H1 (cell line): ENCODE results near the gene PRLH.

Experiments
- CHD2 ChIP-seq: IDR thresholded peaks from 2 replicates; pipeline ENCODE4 v1.6.1; 2012; ENCODE audit warnings: low read length, improper control_type of control experiment
- CTCF ChIP-seq, 3 experiments: IDR thresholded peaks; 1 replicate in 2 of 3; 2 replicates in 1 of 3; pipeline versions ENCODE4 v1.5.1 to v1.6.1; 2011; ENCODE audit warnings: low read length in 3 of 3, mild to moderate bottlenecking in 3 of 3, inconsistent platforms in 2 of 3, low read depth in 1 of 3, moderate library complexity in 1 of 3; ENCODE audit not compliant: insufficient read depth in 1 of 3; ENCODE audit errors: control extremely low read depth in 1 of 3
- EP300 ChIP-seq, 2 experiments: IDR thresholded peaks; 1 replicate in 1 of 2; 2 replicates in 1 of 2; pipeline ENCODE4 v1.6.1; 2011 to 2012; ENCODE audit warnings: low read depth in 2 of 2, low read length in 2 of 2, mild to moderate bottlenecking in 2 of 2, borderline replicate concordance in 1 of 2, inconsistent platforms in 1 of 2, moderate library complexity in 1 of 2
- EZH2 ChIP-seq: fragments of 200-600 bp; sonication (generic); IDR thresholded peaks from 2 replicates; pipeline ENCODE4 v1.7.1; 2012; ENCODE audit warnings: low read depth, mild to moderate bottlenecking, moderate library complexity, low read length, inconsistent platforms; ENCODE audit not compliant: severe bottlenecking
- MAX ChIP-seq: IDR thresholded peaks from 2 replicates; pipeline ENCODE4 v1.6.1; 2012; ENCODE audit warnings: inconsistent platforms
- POLR2A ChIP-seq, 2 experiments: IDR thresholded peaks; 1 replicate in 1 of 2; 2 replicates in 1 of 2; pipeline ENCODE4 v1.6.1; 2011; ENCODE audit warnings: low read depth in 2 of 2, low read length in 2 of 2, mild to moderate bottlenecking in 2 of 2; ENCODE audit errors: control extremely low read depth in 1 of 2
- POLR2AphosphoS5 ChIP-seq: IDR thresholded peaks from 2 replicates; pipeline ENCODE4 v1.6.1; 2011; ENCODE audit warnings: low read depth, low read length
- RAD21 ChIP-seq, 2 experiments: IDR thresholded peaks in 1 of 2; conservative IDR thresholded peaks in 1 of 2; 2 replicates each; pipeline ENCODE4 v1.6.1; 2011; ENCODE audit warnings: low read depth in 2 of 2, low read length in 2 of 2, improper control_type of control experiment in 1 of 2, inconsistent platforms in 1 of 2, mild to moderate bottlenecking in 1 of 2, moderate library complexity in 1 of 2
- SIN3A ChIP-seq, 2 experiments: IDR thresholded peaks in 1 of 2; conservative IDR thresholded peaks in 1 of 2; 2 replicates each; pipeline ENCODE4 v1.6.1; 2011 to 2012; ENCODE audit warnings: low read length in 2 of 2, improper control_type of control experiment in 1 of 2, low read depth in 1 of 2, mild to moderate bottlenecking in 1 of 2
- SUZ12 ChIP-seq: fragments of 200-600 bp; sonication (generic); IDR thresholded peaks from 2 replicates; pipeline ENCODE4 v1.6.1; 2012; ENCODE audit warnings: mild to moderate bottlenecking, inconsistent platforms, low read length, moderate library complexity, mixed read lengths
- TCF12 ChIP-seq: IDR thresholded peaks from 2 replicates; pipeline ENCODE4 v1.6.1; 2011; ENCODE audit warnings: low read depth, mild to moderate bottlenecking, low read length
- YY1 ChIP-seq: IDR thresholded peaks from 2 replicates; pipeline ENCODE4 v1.6.1; 2011; ENCODE audit warnings: low read depth, mild to moderate bottlenecking, low read length
- TF ChIP-seq, protein P1 (sequence below): IDR thresholded peaks from 2 replicates; pipeline ENCODE4 v1.6.1; 2011; ENCODE audit warnings: low read depth, mild to moderate bottlenecking, low read length; ENCODE audit not compliant: insufficient read depth

DNA sequence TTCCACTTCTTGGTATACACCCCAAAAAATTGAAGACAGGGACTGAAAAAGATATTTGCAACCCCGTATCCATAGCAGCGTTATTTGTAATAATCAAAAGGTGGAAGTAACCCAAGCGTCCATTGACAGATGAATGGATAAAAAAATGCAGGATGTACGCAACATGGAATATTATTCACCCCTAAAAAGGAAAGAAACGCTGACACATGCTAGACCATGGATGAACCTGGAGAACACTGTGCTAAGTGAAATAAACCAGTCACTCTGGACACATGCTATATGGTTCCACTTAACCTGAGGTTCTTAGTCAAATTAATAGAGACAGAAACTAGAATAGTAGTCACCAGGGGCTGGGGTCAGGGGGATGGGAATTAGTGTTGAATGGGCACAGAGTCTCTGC lies 38.6 kb upstream of the PRLH start:
- TF ChIP-seq POLR2AphosphoS5 (no peak), SIN3A (conservative IDR thresholded peaks at IDR 0.05 in 1 of 2, IDR thresholded peaks at IDR 0.05 in 1 of 2; ENCODE audit: low read depth in 1 of 2, low read length in 2 of 2) (no peak), CTCF (IDR thresholded peaks at IDR 0.05; ENCODE audit: control extremely low read depth in 1 of 3, insufficient read depth in 1 of 3, low read depth in 1 of 3, low read length in 3 of 3) (no peak), MAX (no peak), CHD2 (no peak), RAD21 (IDR thresholded peaks at IDR 0.05 in 1 of 2, conservative IDR thresholded peaks at IDR 0.05 in 1 of 2; ENCODE audit: low read depth in 2 of 2, low read length in 2 of 2) (no peak), POLR2A (IDR thresholded peaks at IDR 0.05; ENCODE audit: control extremely low read depth in 1 of 2, low read depth in 2 of 2, low read length in 2 of 2) (no peak), EZH2 (no peak), SUZ12 (no peak), EP300 (IDR thresholded peaks at IDR 0.05; ENCODE audit: borderline replicate concordance in 1 of 2, low read depth in 2 of 2, low read length in 2 of 2) (no peak), YY1 (no peak), TCF12 (no peak)
- TF ChIP-seq, protein P1, sequence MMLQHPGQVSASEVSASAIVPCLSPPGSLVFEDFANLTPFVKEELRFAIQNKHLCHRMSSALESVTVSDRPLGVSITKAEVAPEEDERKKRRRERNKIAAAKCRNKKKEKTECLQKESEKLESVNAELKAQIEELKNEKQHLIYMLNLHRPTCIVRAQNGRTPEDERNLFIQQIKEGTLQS = no peak
